CD8-positive, alpha-beta memory T cell (primary cell): Measurements from ENCODE around the gene COA3. TPM values are rescaled to one million over a fixed set of nuclear protein-coding genes. Genes with fewer than 3 reads are reported as not detected.

Source experiments
- CTCF ChIA-PET: fragments of 350-600 bp; sonication (Branson Sonifier 250); formaldehyde crosslinking; loops from one replicate; lab custom pipeline; 2021; ENCODE audit warnings: antibody characterized with exemption; lab: Charles Lee
- POLR2A ChIA-PET: fragments of 350-600 bp; sonication (Branson Sonifier 250); formaldehyde crosslinking; loops from one replicate; lab custom pipeline; 2021; ENCODE audit warnings: antibody characterized with exemption; lab: Charles Lee
- DNase-seq, 5 donors: peaks; one replicate each; pipeline versions ENCODE4 v3.0.0 to v3.0.0-alpha.2; 2020 to 2022; ENCODE audit warnings: mixed read lengths in 1 of 5
- H3K27ac ChIP-seq: one replicate; pipeline ENCODE4 v1.7.0; 2013; ENCODE audit warnings: low read depth, mild to moderate bottlenecking, low read length, moderate library complexity
- H3K27me3 ChIP-seq: 2 replicates; pipeline ENCODE4 v1.7.0; 2013; ENCODE audit warnings: low read length, mild to moderate bottlenecking; ENCODE audit not compliant: insufficient read depth, poor library complexity, severe bottlenecking
- H3K36me3 ChIP-seq: 2 replicates; pipeline ENCODE4 v1.7.0; 2013; ENCODE audit warnings: mild to moderate bottlenecking, low read length, moderate library complexity; ENCODE audit not compliant: insufficient read depth
- H3K4me1 ChIP-seq: 2 replicates; pipeline ENCODE4 v1.7.0; 2013; ENCODE audit warnings: mild to moderate bottlenecking, low read length, moderate library complexity; ENCODE audit not compliant: insufficient read depth
- H3K4me3 ChIP-seq: 2 replicates; pipeline ENCODE4 v1.7.0; 2013; ENCODE audit warnings: mild to moderate bottlenecking, low read length
- H3K9me3 ChIP-seq: 2 replicates; pipeline ENCODE4 v1.7.0; 2013; ENCODE audit warnings: mild to moderate bottlenecking, low read length
- H3K27ac Mint-ChIP-seq, 8 donors: one replicate each; pipeline ENCODE4 v1.8.0; 2020 to 2021; ENCODE audit warnings: mixed read lengths in 8 of 8, mild to moderate bottlenecking in 6 of 8, inconsistent platforms in 3 of 8, moderate library complexity in 3 of 8
- H3K27me3 Mint-ChIP-seq, 2 donors: one replicate each; pipeline ENCODE4 v1.8.0; 2020 to 2021; ENCODE audit warnings: mixed read lengths in 2 of 2, mild to moderate bottlenecking in 1 of 2, moderate library complexity in 1 of 2
- H3K36me3 Mint-ChIP-seq, 3 donors: one replicate each; pipeline ENCODE4 v1.8.0; 2020 to 2021; ENCODE audit warnings: mixed read lengths in 3 of 3, inconsistent platforms in 1 of 3, mild to moderate bottlenecking in 1 of 3
- H3K4me1 Mint-ChIP-seq, 3 donors: one replicate each; pipeline ENCODE4 v1.8.0; 2020 to 2021; ENCODE audit warnings: mixed read lengths in 3 of 3, inconsistent platforms in 1 of 3, mild to moderate bottlenecking in 1 of 3
- H3K4me3 Mint-ChIP-seq, 7 donors: one replicate each; pipeline ENCODE4 v1.8.0; 2020 to 2021; ENCODE audit warnings: mixed read lengths in 7 of 7, mild to moderate bottlenecking in 6 of 7, moderate library complexity in 4 of 7, inconsistent platforms in 2 of 7
- H3K9me3 Mint-ChIP-seq, 5 donors: one replicate each; pipeline ENCODE4 v1.8.0; 2020 to 2022; ENCODE audit warnings: mixed read lengths in 5 of 5, mild to moderate bottlenecking in 3 of 5, moderate library complexity in 2 of 5, inconsistent platforms in 1 of 5
- polyA plus RNA-seq: library from polyadenylated mRNA; unstranded; fragments of 300-500 nt; fragmentation: Illumina TruSeq; gene quantifications from one replicate; pipeline ENCODE4 v1.2.3, GENCODE V29; 2021
- total RNA-seq, 2 experiments: library from RNA; stranded (reverse); gene quantifications; one replicate each; pipeline ENCODE4 v1.2.3, GENCODE V29; 2021

COA3 gene
- total and polyA plus RNA-seq, 3 experiments from 2014 or later, result 55.5 to 132 (median 60.8) TPM

- no peaks in the 10 kb centered on the region for H3K9me3 Mint-ChIP-seq
Observed at GRCh38 chr17:42796066-42796758, 2.3 kb downstream of the COA3 start.

GRCh38 chr17:42795465-42795864 is 3.0 kb downstream of the COA3 start:
- H3K4me1 Mint-ChIP-seq, result peaks cover 22 to 31% (median 31%) of the 10 kb centered on the region in 3 donors
- H3K4me3 Mint-ChIP-seq, result peak overlapping the region in 2 of 7 donors; percentile 54 to 57
- H3K27me3 Mint-ChIP-seq, result peaks cover under 1 to 3% of the 10 kb centered on the region in 2 donors
- no peak overlapping the region for H3K27ac ChIP-seq
- H3K27me3 ChIP-seq, result no peaks in the 10 kb centered on the region
- POLR2A ChIA-PET, result interaction anchor here (0.9 kb wide), 1 partner anchor 22 kb away, joined by 3 read pairs; the partner anchor contains the start of gene VPS25
- no peaks in the 10 kb centered on the region for H3K9me3 Mint-ChIP-seq
- H3K4me3 ChIP-seq, result no peak overlapping the region
- H3K9me3 ChIP-seq, result no peaks in the 10 kb centered on the region
- no peak for DNase-seq
- H3K4me1 ChIP-seq, result peaks cover 18% of the 10 kb centered on the region
- H3K27ac Mint-ChIP-seq, result peak overlapping the region in 1 of 8 donors; percentile 36
- peaks cover 0 to 11% (median 5%) of the 10 kb centered on the region in 3 donors for H3K36me3 Mint-ChIP-seq
- CTCF ChIA-PET, result no interaction called here
- H3K36me3 ChIP-seq, result no peaks in the 10 kb centered on the region

More at GRCh38 chr17:42796066-42796758, 2.3 kb downstream of the COA3 start:
- POLR2A ChIA-PET, result interaction anchor here (0.9 kb wide), 1 partner anchor 23 kb away, joined by 3 read pairs; the partner anchor contains the start of gene VPS25
- H3K4me3 Mint-ChIP-seq, result peak overlapping the region in 4 of 7 donors; percentile 39 to 79 (median 63)
- no peak overlapping the region for H3K27ac ChIP-seq
- H3K27me3 Mint-ChIP-seq, result peaks cover 0 to 3% of the 10 kb centered on the region in 2 donors
- DNase-seq, result no peak
- H3K4me3 ChIP-seq, result no peak overlapping the region
- H3K27ac Mint-ChIP-seq, result peak overlapping the region in 2 of 8 donors; percentile 27 to 38
- no peaks in the 10 kb centered on the region for H3K27me3 ChIP-seq
- peaks cover 0 to 11% (median 5%) of the 10 kb centered on the region in 3 donors for H3K36me3 Mint-ChIP-seq
- H3K9me3 ChIP-seq, result no peaks in the 10 kb centered on the region
- CTCF ChIA-PET, result no interaction called here
- H3K4me1 ChIP-seq, result peaks cover 18% of the 10 kb centered on the region
- H3K4me1 Mint-ChIP-seq, result peaks cover 22 to 31% (median 31%) of the 10 kb centered on the region in 3 donors
- H3K36me3 ChIP-seq, result no peaks in the 10 kb centered on the region

GRCh38 chr17:42795061-42795460 is 3.4 kb downstream of the COA3 start:
- H3K27me3 ChIP-seq, result no peaks in the 10 kb centered on the region
- peaks cover 21 to 31% (median 31%) of the 10 kb centered on the region in 3 donors for H3K4me1 Mint-ChIP-seq
- ChIA-PET POLR2A (no interaction called here), CTCF (no interaction called here)
- no peak overlapping the region for H3K4me3 ChIP-seq
- no peak overlapping the region for H3K27ac ChIP-seq
- H3K9me3 ChIP-seq, result no peaks in the 10 kb centered on the region
- no peak overlapping the region for H3K4me3 Mint-ChIP-seq
- H3K4me1 ChIP-seq, result peaks cover 18% of the 10 kb centered on the region
- H3K9me3 Mint-ChIP-seq, result no peaks in the 10 kb centered on the region
- no peaks in the 10 kb centered on the region for H3K36me3 ChIP-seq
- H3K27ac Mint-ChIP-seq, result peak overlapping the region in 1 of 8 donors; percentile 77
- DNase-seq, result no peak
- H3K27me3 Mint-ChIP-seq, result peaks cover 4% of the 10 kb centered on the region in 2 donors
- H3K36me3 Mint-ChIP-seq, result peaks cover 0 to 11% (median 5%) of the 10 kb centered on the region in 3 donors

GRCh38 chr17:42792545-42792944 is 6.0 kb downstream of the COA3 start:
- ChIA-PET POLR2A (no interaction called here), CTCF (no interaction called here)
- H3K4me3 Mint-ChIP-seq, result no peak overlapping the region
- no peaks in the 10 kb centered on the region for H3K36me3 ChIP-seq
- peaks cover 13 to 21% of the 10 kb centered on the region in 2 donors for H3K27me3 Mint-ChIP-seq
- no peak overlapping the region for H3K27ac ChIP-seq
- H3K4me3 ChIP-seq, result no peak overlapping the region
- H3K9me3 Mint-ChIP-seq, result no peaks in the 10 kb centered on the region
- peaks cover 9 to 18% (median 14%) of the 10 kb centered on the region in 3 donors for H3K4me1 Mint-ChIP-seq
- H3K9me3 ChIP-seq, result no peaks in the 10 kb centered on the region
- peaks cover 0 to 7% (median 5%) of the 10 kb centered on the region in 3 donors for H3K36me3 Mint-ChIP-seq
- DNase-seq, result no peak
- no peak overlapping the region for H3K27ac Mint-ChIP-seq
- peaks cover 8% of the 10 kb centered on the region for H3K4me1 ChIP-seq
- H3K27me3 ChIP-seq, result no peaks in the 10 kb centered on the region

GRCh38 chr17:42791948-42792347 is 6.6 kb downstream of the COA3 start:
- ChIA-PET POLR2A (no interaction called here), CTCF (no interaction called here)
- Histone ChIP-seq H3K4me1 (peaks cover 2% of the 10 kb centered on the region), H3K27me3 (peaks cover 3% of the 10 kb centered on the region), H3K36me3 (no peaks in the 10 kb centered on the region), H3K4me3 (no peak overlapping the region), H3K27ac (no peak overlapping the region), H3K9me3 (no peaks in the 10 kb centered on the region)
- Mint-ChIP-seq H3K4me1 (peaks cover 7 to 12% (median 8%) of the 10 kb centered on the region in 3 donors), H3K27me3 (peaks cover 17 to 26% of the 10 kb centered on the region in 2 donors), H3K36me3 (peaks cover 0 to 7% (median 5%) of the 10 kb centered on the region in 3 donors), H3K9me3 (no peaks in the 10 kb centered on the region), H3K4me3 (no peak overlapping the region), H3K27ac (no peak overlapping the region)
- no peak for DNase-seq

- H3K36me3 Mint-ChIP-seq, result no peaks in the 10 kb centered on the region
- no peak overlapping the region for H3K4me3 Mint-ChIP-seq
- Histone ChIP-seq H3K36me3 (no peaks in the 10 kb centered on the region), H3K4me1 (peaks cover 13% of the 10 kb centered on the region), H3K9me3 (no peaks in the 10 kb centered on the region), H3K27me3 (peaks cover 32% of the 10 kb centered on the region), H3K27ac (no peak overlapping the region), H3K4me3 (no peak overlapping the region)
- POLR2A ChIA-PET, result no interaction called here
- peaks cover 0 to 4% (median 0%) of the 10 kb centered on the region in 5 donors for H3K9me3 Mint-ChIP-seq
- H3K4me1 Mint-ChIP-seq, result peaks cover 13 to 30% (median 16%) of the 10 kb centered on the region in 3 donors
- no peak for DNase-seq
- H3K27me3 Mint-ChIP-seq, result peaks cover 51 to 70% of the 10 kb centered on the region in 2 donors
- no peak overlapping the region for H3K27ac Mint-ChIP-seq
- CTCF ChIA-PET, result interaction anchor here (0.8 kb wide), 1 partner anchor 10 kb away, joined by 3 read pairs; no protein-coding TSS in a partner anchor
Observed at GRCh38 chr17:42787266-42787665, 11.2 kb downstream of the COA3 start.

- Histone ChIP-seq H3K4me3 (no peak overlapping the region), H3K36me3 (no peaks in the 10 kb centered on the region), H3K9me3 (no peaks in the 10 kb centered on the region), H3K4me1 (peaks cover 13% of the 10 kb centered on the region), H3K27me3 (peaks cover 46% of the 10 kb centered on the region), H3K27ac (no peak overlapping the region)
- CTCF ChIA-PET, result no interaction called here
- Mint-ChIP-seq H3K27me3 (peaks cover 53 to 77% of the 10 kb centered on the region in 2 donors), H3K4me3 (peak overlapping the region in 4 of 7 donors; percentile 16 to 49 (median 30)), H3K27ac (peak overlapping the region in 1 of 8 donors; percentile 13), H3K36me3 (no peaks in the 10 kb centered on the region), H3K9me3 (peaks cover 0 to 4% (median 0%) of the 10 kb centered on the region in 5 donors), H3K4me1 (peaks cover 13 to 41% (median 18%) of the 10 kb centered on the region in 3 donors)
- POLR2A ChIA-PET, result interaction anchor here (0.8 kb wide), 1 partner anchor 583 kb away, joined by 3 read pairs; no protein-coding TSS in a partner anchor
- DNase-seq, result no peak
Observed at GRCh38 chr17:42784811-42785592, 13.5 kb downstream of the COA3 start.
